Measurements from ENCODE around the gene PTPRN2. TPM values are rescaled to one million over a fixed set of nuclear protein-coding genes. Genes with fewer than 3 reads are reported as not detected.

PTPRN2 gene
- total and polyA plus RNA-seq, 2 of the 13 experiments (the other 11 are each of a cell fraction or from before 2014, with no cell fraction given), result 2.5 to 24.2 TPM

GRCh38 chr7:157981778-157982177 is 605.8 kb downstream of the PTPRN2 start (continued):
- TF ChIP-seq, protein P1, sequence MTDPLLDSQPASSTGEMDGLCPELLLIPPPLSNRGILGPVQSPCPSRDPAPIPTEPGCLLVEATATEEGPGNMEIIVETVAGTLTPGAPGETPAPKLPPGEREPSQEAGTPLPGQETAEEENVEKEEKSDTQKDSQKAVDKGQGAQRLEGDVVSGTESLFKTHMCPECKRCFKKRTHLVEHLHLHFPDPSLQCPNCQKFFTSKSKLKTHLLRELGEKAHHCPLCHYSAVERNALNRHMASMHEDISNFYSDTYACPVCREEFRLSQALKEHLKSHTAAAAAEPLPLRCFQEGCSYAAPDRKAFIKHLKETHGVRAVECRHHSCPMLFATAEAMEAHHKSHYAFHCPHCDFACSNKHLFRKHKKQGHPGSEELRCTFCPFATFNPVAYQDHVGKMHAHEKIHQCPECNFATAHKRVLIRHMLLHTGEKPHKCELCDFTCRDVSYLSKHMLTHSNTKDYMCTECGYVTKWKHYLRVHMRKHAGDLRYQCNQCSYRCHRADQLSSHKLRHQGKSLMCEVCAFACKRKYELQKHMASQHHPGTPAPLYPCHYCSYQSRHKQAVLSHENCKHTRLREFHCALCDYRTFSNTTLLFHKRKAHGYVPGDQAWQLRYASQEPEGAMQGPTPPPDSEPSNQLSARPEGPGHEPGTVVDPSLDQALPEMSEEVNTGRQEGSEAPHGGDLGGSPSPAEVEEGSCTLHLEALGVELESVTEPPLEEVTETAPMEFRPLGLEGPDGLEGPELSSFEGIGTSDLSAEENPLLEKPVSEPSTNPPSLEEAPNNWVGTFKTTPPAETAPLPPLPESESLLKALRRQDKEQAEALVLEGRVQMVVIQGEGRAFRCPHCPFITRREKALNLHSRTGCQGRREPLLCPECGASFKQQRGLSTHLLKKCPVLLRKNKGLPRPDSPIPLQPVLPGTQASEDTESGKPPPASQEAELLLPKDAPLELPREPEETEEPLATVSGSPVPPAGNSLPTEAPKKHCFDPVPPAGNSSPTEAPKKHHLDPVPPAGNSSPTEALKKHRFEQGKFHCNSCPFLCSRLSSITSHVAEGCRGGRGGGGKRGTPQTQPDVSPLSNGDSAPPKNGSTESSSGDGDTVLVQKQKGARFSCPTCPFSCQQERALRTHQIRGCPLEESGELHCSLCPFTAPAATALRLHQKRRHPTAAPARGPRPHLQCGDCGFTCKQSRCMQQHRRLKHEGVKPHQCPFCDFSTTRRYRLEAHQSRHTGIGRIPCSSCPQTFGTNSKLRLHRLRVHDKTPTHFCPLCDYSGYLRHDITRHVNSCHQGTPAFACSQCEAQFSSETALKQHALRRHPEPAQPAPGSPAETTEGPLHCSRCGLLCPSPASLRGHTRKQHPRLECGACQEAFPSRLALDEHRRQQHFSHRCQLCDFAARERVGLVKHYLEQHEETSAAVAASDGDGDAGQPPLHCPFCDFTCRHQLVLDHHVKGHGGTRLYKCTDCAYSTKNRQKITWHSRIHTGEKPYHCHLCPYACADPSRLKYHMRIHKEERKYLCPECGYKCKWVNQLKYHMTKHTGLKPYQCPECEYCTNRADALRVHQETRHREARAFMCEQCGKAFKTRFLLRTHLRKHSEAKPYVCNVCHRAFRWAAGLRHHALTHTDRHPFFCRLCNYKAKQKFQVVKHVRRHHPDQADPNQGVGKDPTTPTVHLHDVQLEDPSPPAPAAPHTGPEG (CRISPR knock-in tag; IDR thresholded peaks at IDR 0.05), result no peak
- no peak for TF ChIP-seq RAD21 (CRISPR knock-in tag; IDR thresholded peaks at IDR 0.05)
- no peak for TF ChIP-seq CENPBD1 (CRISPR knock-in tag; IDR thresholded peaks at IDR 0.05; ENCODE audit: borderline replicate concordance, low read depth)

- no TSS peak for BruUV-seq (replicated peaks)
- no peak overlapping the region for H3K9ac ChIP-seq (ENCODE audit: insufficient read depth, low read depth, low read length)
- H3K36me3 ChIP-seq (replicated peaks in 1 of 2; ENCODE audit: control insufficient read depth in 1 of 2, insufficient read depth in 2 of 2, low read length in 2 of 2), result no peaks in the 10 kb centered on the region
- FAIRE-seq (no peak), ATAC-seq (no peak), DNase-seq (ENCODE audit: low spot score) (no peak)
- H3K9me3 ChIP-seq (ENCODE audit: low read length), result no peaks in the 10 kb centered on the region
- no peak for TF ChIP-seq PHF5A (CRISPR knock-in tag; IDR thresholded peaks at IDR 0.05; ENCODE audit: low read depth, unreplicated experiment)
- TF ChIP-seq KDM3A (CRISPR knock-in tag; IDR thresholded peaks at IDR 0.05; ENCODE audit: low read depth), result no peak
- no peak for TF ChIP-seq ZNF446 (CRISPR knock-in tag; IDR thresholded peaks at IDR 0.05)
- no peak for TF ChIP-seq MLLT10 (CRISPR knock-in tag; IDR thresholded peaks at IDR 0.05)
- no peak for TF ChIP-seq PHF20 (CRISPR knock-in tag; IDR thresholded peaks at IDR 0.05)
- no peak for TF ChIP-seq HDAC1 (CRISPR knock-in tag; IDR thresholded peaks at IDR 0.05)
- TF ChIP-seq, protein P2, sequence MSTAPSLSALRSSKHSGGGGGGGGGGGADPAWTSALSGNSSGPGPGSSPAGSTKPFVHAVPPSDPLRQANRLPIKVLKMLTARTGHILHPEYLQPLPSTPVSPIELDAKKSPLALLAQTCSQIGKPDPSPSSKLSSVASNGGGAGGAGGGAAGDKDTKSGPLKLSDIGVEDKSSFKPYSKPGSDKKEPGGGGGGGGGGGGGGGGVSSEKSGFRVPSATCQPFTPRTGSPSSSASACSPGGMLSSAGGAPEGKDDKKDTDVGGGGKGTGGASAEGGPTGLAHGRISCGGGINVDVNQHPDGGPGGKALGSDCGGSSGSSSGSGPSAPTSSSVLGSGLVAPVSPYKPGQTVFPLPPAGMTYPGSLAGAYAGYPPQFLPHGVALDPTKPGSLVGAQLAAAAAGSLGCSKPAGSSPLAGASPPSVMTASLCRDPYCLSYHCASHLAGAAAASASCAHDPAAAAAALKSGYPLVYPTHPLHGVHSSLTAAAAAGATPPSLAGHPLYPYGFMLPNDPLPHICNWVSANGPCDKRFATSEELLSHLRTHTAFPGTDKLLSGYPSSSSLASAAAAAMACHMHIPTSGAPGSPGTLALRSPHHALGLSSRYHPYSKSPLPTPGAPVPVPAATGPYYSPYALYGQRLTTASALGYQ (CRISPR knock-in tag; IDR thresholded peaks at IDR 0.05), result no peak
- no peak for TF ChIP-seq RFX5 (IDR thresholded peaks at IDR 0.05; ENCODE audit: low read depth, low read length)
- TF ChIP-seq ATF7 (IDR thresholded peaks at IDR 0.05), result no peak
- no peak for TF ChIP-seq ATF7 (CRISPR knock-in tag; IDR thresholded peaks at IDR 0.05)
- no peak for TF ChIP-seq ATF7-NPFF (CRISPR knock-in tag; IDR thresholded peaks at IDR 0.05; ENCODE audit: low read depth)
- TF ChIP-seq NFIC (IDR thresholded peaks at IDR 0.05; ENCODE audit: low read length), result no peak
- no peak for TF ChIP-seq TBX3 (IDR thresholded peaks at IDR 0.05; ENCODE audit: borderline replicate concordance)
- TF ChIP-seq, protein P3, sequence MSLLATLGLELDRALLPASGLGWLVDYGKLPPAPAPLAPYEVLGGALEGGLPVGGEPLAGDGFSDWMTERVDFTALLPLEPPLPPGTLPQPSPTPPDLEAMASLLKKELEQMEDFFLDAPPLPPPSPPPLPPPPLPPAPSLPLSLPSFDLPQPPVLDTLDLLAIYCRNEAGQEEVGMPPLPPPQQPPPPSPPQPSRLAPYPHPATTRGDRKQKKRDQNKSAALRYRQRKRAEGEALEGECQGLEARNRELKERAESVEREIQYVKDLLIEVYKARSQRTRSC (CRISPR knock-in tag; IDR thresholded peaks at IDR 0.05; ENCODE audit: low read depth), result no peak
- ChIA-PET POLR2A (no interaction called here), CTCF (ENCODE audit: low intra/inter-chr PET ratio, low total read pairs) (no interaction called here)
- no peak overlapping the region for H3K27ac ChIP-seq (ENCODE audit: extremely low read length, insufficient read depth, low read length)
- no peak overlapping the region for H3K4me2 ChIP-seq (ENCODE audit: low read depth, low read length)
- H2AFZ ChIP-seq (ENCODE audit: low read length), result no peak overlapping the region
- in situ Hi-C loops (cut with HindIII; ENCODE audit: extremely low pct_ligation_motif_present, low pct_unique_long_range_greater_than_20kb) (no loop called here), intact Hi-C loops (cut with micrococcal nuclease; ENCODE audit: unreplicated experiment) (no loop called here)
- peaks cover 12% of the 10 kb centered on the region; the same call in 1 of the 2 replicates for H4K20me1 ChIP-seq (ENCODE audit: insufficient read depth, low read length)
- WGBS (ENCODE audit: low lambda C conversion rate), result 77% methylated on average over 2 of the region's 9 CpGs
- no peaks in the 10 kb centered on the region for H3K4me1 ChIP-seq (ENCODE audit: insufficient read depth, low read length)
- no peaks in the 10 kb centered on the region for H3K79me2 ChIP-seq (ENCODE audit: insufficient read depth, low read length)
- no peak overlapping the region for H3K4me3 ChIP-seq (replicated peaks in 1 of 3; ENCODE audit: insufficient read depth in 1 of 3, low read depth in 2 of 3, low read length in 3 of 3)
- H3K27me3 ChIP-seq (ENCODE audit: control insufficient read depth in 1 of 2, insufficient read depth in 2 of 2, low read length in 2 of 2), result no peaks in the 10 kb centered on the region; a peak in 1 of 5 replicates
Measured at GRCh38 chr7:157980774-157981173, 606.8 kb downstream of the PTPRN2 start.
